ENCODE measurements around the gene NUTM1. TPM values are rescaled to one million over a fixed set of nuclear protein-coding genes. Genes with fewer than 3 reads are reported as not detected.
"Not testable (repeated sequence)": the region's sequence is repeated elsewhere in the genome, so short reads cannot be mapped to it uniquely, and the experiment has no call there.

Gene NUTM1
- total RNA-seq, 4 donors from 2014 or later = not detected

GRCh38 chr15:34403160-34403598 is 60.1 kb downstream of the NUTM1 start:
- H3K9me3 ChIP-seq; H3K4me3 ChIP-seq; DNase-seq (ENCODE audit: extremely low spot score); H3K27me3 ChIP-seq; intact Hi-C loops (cut with DNase I); H3K36me3 ChIP-seq; H3K27ac ChIP-seq (replicated peaks in 1 of 4); H3K4me1 ChIP-seq: not testable (repeated sequence)
- WGBS = 100% methylated on average over 1 of the region's 4 CpGs

DNA sequence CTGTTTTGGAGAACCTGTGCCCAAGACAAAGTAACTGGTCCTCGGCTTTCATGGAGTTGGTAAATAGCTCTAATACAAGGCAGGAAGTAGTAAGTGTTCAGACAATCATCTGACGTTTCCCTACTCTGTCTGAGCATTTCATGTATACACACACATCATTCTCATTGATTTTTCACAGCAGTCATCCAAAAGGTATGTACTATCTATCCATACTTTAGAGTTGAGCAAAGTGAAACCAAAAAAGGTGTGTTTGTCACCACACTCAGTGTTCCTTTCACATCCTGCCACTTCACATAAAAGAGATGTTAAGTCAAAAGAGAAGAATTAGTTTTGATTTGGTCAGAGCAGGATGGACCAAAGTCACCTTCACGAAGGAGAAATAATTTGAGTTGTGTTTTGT is 60.8 kb downstream of the NUTM1 start:
- intact Hi-C loops (cut with DNase I); DNase-seq (ENCODE audit: extremely low spot score); H3K4me1 ChIP-seq; H3K27ac ChIP-seq (replicated peaks in 1 of 4); H3K9me3 ChIP-seq; H3K36me3 ChIP-seq; H3K27me3 ChIP-seq; H3K4me3 ChIP-seq: not testable (repeated sequence)
- no CpG with 5 or more reads among the region's 3 CpGs for WGBS

Small RNAs within 50 kb of the gene (small RNA-seq; reads per million reads assigned to genes)
- gene MIR1233-1 (0 reads per million in 3 donors), gene RF00019 (0 reads per million in 3 donors)

Other genes starting within 250 kb of the NUTM1 start
- gene EMC7, start 241.5 kb upstream of the NUTM1 start, total RNA-seq = 10 to 100 TPM; 38.6 to 47.1 (median 42.4) TPM
- 1 to 10 TPM in 3 of 4 donors, under 1 TPM in 1; 0.66 to 1.7 (median 1.2) TPM for gene PGBD4, start 241.2 kb upstream of the NUTM1 start, total RNA-seq
- gene KATNBL1, start 133.2 kb upstream of the NUTM1 start, total RNA-seq = 10 to 100 TPM; 29.9 to 61.9 (median 32.8) TPM
- gene EMC4, start 118.3 kb upstream of the NUTM1 start, total RNA-seq = 100 to 1,000 TPM; 121 to 155 (median 133) TPM
- gene SLC12A6, start 5.5 kb upstream of the NUTM1 start, total RNA-seq = 10 to 100 TPM; 16.1 to 21.4 (median 16.3) TPM
- gene NOP10, start 179 bp upstream of the NUTM1 start, total RNA-seq = 100 to 1,000 TPM in 3 of 4 donors, 10 to 100 TPM in 1; 78.5 to 136 (median 116) TPM
- gene LPCAT4, start 23.9 kb downstream of the NUTM1 start, total RNA-seq = 10 to 100 TPM in 2 of 4 donors, 1 to 10 TPM in 2; 7.5 to 14.9 (median 11.5) TPM
- gene GOLGA8A, start 94.5 kb downstream of the NUTM1 start, total RNA-seq = 10 to 100 TPM; 13.2 to 35.3 (median 16.4) TPM
- 10 to 100 TPM; 20.3 to 70.2 (median 42.4) TPM for gene GOLGA8B, start 240.3 kb downstream of the NUTM1 start, total RNA-seq

Data from esophagus muscularis mucosa (tissue), 4 donors.